Activated B cell treated with CpG ODN at 0.5 μM for 24 hours (primary cell): ENCODE measurements around the gene ANKFY1. TPM values are rescaled to one million over a fixed set of nuclear protein-coding genes. Genes with fewer than 3 reads are reported as not detected.

Experiments used
- ATAC-seq: fragments of 200-7000 bp; cut with Tn5 transposase; one replicate; pipeline ENCODE4 v1.10.0; 2021; ENCODE audit warnings: low read depth, mild to moderate bottlenecking, moderate library complexity
- CTCF ChIA-PET: fragments of 350-600 bp; sonication (Branson Sonifier 250); formaldehyde crosslinking; loops from one replicate; lab custom pipeline; 2021; ENCODE audit warnings: antibody characterized with exemption; lab: Charles Lee
- POLR2A ChIA-PET: fragments of 350-600 bp; sonication (Branson Sonifier 250); formaldehyde crosslinking; loops from one replicate; lab custom pipeline; 2021; ENCODE audit warnings: antibody characterized with exemption; lab: Charles Lee
- DNase-seq: peaks from one replicate; pipeline ENCODE4 v3.0.0; 2022
- H3K27ac Mint-ChIP-seq: one replicate; pipeline ENCODE4 v1.8.0; 2020; ENCODE audit warnings: mixed read lengths
- H3K27me3 Mint-ChIP-seq: one replicate; pipeline ENCODE4 v1.8.0; 2021; ENCODE audit warnings: mixed read lengths
- H3K36me3 Mint-ChIP-seq: one replicate; pipeline ENCODE4 v1.8.0; 2021; ENCODE audit warnings: low read depth, mixed read lengths
- H3K4me1 Mint-ChIP-seq: one replicate; pipeline ENCODE4 v1.8.0; 2021; ENCODE audit warnings: mixed read lengths
- H3K4me3 Mint-ChIP-seq: one replicate; pipeline ENCODE4 v1.8.0; 2020; ENCODE audit warnings: mild to moderate bottlenecking, mixed read lengths
- H3K9me3 Mint-ChIP-seq: one replicate; pipeline ENCODE4 v1.8.0; 2020; ENCODE audit warnings: mixed read lengths
- CTCF ChIP-seq: fragments of 200-600 bp; IDR thresholded peaks from one replicate; pipeline ENCODE4 v1.8.0; 2022; ENCODE audit warnings: antibody characterized with exemption, mild to moderate bottlenecking
- intact Hi-C: fragments of 100-400 bp; cut with micrococcal nuclease; formaldehyde crosslinking; loops from one replicate; pipeline ENCODE4 v1.15.1; 2024
- total RNA-seq: library from RNA; stranded (reverse); gene quantifications from 2 replicates; pipeline ENCODE4 v1.2.3, GENCODE V29; 2022

ANKFY1 gene
- total RNA-seq, 1 donor from 2014 or later = 50.2 TPM

- no peak overlapping the region for H3K4me3 Mint-ChIP-seq
- POLR2A ChIA-PET = no interaction called here
- DNase-seq (no peak), ATAC-seq (peak; percentile 72)
- H3K4me1 Mint-ChIP-seq = peaks cover 33% of the 10 kb centered on the region
- CTCF ChIA-PET = no interaction called here
- intact Hi-C loops = loop anchor here (1.0 kb wide), 1 partner anchor 120 kb away; no protein-coding TSS in a partner anchor
- no peak for TF ChIP-seq CTCF
- peaks cover 58% of the 10 kb centered on the region for H3K36me3 Mint-ChIP-seq
- H3K27me3 Mint-ChIP-seq = no peaks in the 10 kb centered on the region
- no peaks in the 10 kb centered on the region for H3K9me3 Mint-ChIP-seq
- H3K27ac Mint-ChIP-seq = no peak overlapping the region
Observed at GRCh38 chr17:4293572-4293971, 29.8 kb upstream of the ANKFY1 start.

- intact Hi-C loops = no loop called here
- no peaks in the 10 kb centered on the region for H3K27me3 Mint-ChIP-seq
- H3K36me3 Mint-ChIP-seq = peaks cover 59% of the 10 kb centered on the region
- no peak for DNase-seq
- ATAC-seq = no peak
- H3K4me3 Mint-ChIP-seq = no peak overlapping the region
- peaks cover 6% of the 10 kb centered on the region for H3K4me1 Mint-ChIP-seq
- no peak overlapping the region for H3K27ac Mint-ChIP-seq
- CTCF ChIA-PET = no interaction called here
- POLR2A ChIA-PET = no interaction called here
- TF ChIP-seq CTCF = no peak
- no peaks in the 10 kb centered on the region for H3K9me3 Mint-ChIP-seq
Observed at GRCh38 chr17:4287710-4288109, 23.9 kb upstream of the ANKFY1 start.

GRCh38 chr17:4276514-4276913 lies 12.7 kb upstream of the ANKFY1 start:
- DNase-seq = no peak
- H3K4me3 Mint-ChIP-seq = no peak overlapping the region
- ChIA-PET CTCF (no interaction called here), POLR2A (no interaction called here)
- TF ChIP-seq CTCF = no peak
- intact Hi-C loops = no loop called here
- no peak for ATAC-seq
- H3K27me3 Mint-ChIP-seq = no peaks in the 10 kb centered on the region
- no peak overlapping the region for H3K27ac Mint-ChIP-seq
- H3K36me3 Mint-ChIP-seq = peaks cover 57% of the 10 kb centered on the region
- no peaks in the 10 kb centered on the region for H3K4me1 Mint-ChIP-seq
- no peaks in the 10 kb centered on the region for H3K9me3 Mint-ChIP-seq

GRCh38 chr17:4272972-4273368 lies 9.2 kb upstream of the ANKFY1 start:
- Mint-ChIP-seq H3K4me3 (no peak overlapping the region), H3K36me3 (peaks cover 59% of the 10 kb centered on the region), H3K27ac (no peak overlapping the region), H3K27me3 (no peaks in the 10 kb centered on the region), H3K9me3 (no peaks in the 10 kb centered on the region), H3K4me1 (no peaks in the 10 kb centered on the region)
- POLR2A ChIA-PET = interaction anchor here (0.6 kb wide), 1 partner anchor 21 kb away, joined by 6 read pairs; no protein-coding TSS in a partner anchor
- TF ChIP-seq CTCF = no peak
- ATAC-seq = no peak
- DNase-seq = no peak
- CTCF ChIA-PET = interaction anchor here (0.6 to 0.7 kb wide), 2 partner anchors 14 to 88 kb away, joined by 3 to 4 read pairs; no protein-coding TSS in a partner anchor
- intact Hi-C loops = no loop called here

- no peak overlapping the region for H3K27ac Mint-ChIP-seq
- ChIA-PET CTCF (interaction anchor here (0.6 to 0.7 kb wide), 2 partner anchors 14 to 89 kb away, joined by 3 to 4 read pairs; no protein-coding TSS in a partner anchor), POLR2A (no interaction called here)
- no peak for TF ChIP-seq CTCF
- intact Hi-C loops = no loop called here
- H3K4me3 Mint-ChIP-seq = no peak overlapping the region
- H3K9me3 Mint-ChIP-seq = no peaks in the 10 kb centered on the region
- ATAC-seq (no peak), DNase-seq (no peak)
- H3K36me3 Mint-ChIP-seq = peaks cover 54% of the 10 kb centered on the region
- H3K27me3 Mint-ChIP-seq = no peaks in the 10 kb centered on the region
- no peaks in the 10 kb centered on the region for H3K4me1 Mint-ChIP-seq
Observed at GRCh38 chr17:4272213-4272971, 8.6 kb upstream of the ANKFY1 start.
